Muscle of arm (tissue), 12 donors: Measurements from ENCODE around the gene SRSF9. TPM values are rescaled to one million over a fixed set of nuclear protein-coding genes. Genes with fewer than 3 reads are reported as not detected.
"Not testable (repeated sequence)": the region's sequence is repeated elsewhere in the genome, so short reads cannot be mapped to it uniquely, and the experiment has no call there.

ENCODE experiments used
- DNase-seq: peaks from one replicate; pipeline ENCODE4 v3.0.0-alpha.2; 2013
- polyA plus RNA-seq, 12 donors: library from polyadenylated mRNA; unstranded; fragments of 120-200 nt; gene quantifications; one replicate each; pipeline ENCODE4 v1.2.1, GENCODE V29; 2013; ENCODE audit not compliant: insufficient read length in 12 of 12

The SRSF9 gene
- polyA plus RNA-seq, 12 donors: 72.6 to 467 (median 93.0) TPM

DNA sequence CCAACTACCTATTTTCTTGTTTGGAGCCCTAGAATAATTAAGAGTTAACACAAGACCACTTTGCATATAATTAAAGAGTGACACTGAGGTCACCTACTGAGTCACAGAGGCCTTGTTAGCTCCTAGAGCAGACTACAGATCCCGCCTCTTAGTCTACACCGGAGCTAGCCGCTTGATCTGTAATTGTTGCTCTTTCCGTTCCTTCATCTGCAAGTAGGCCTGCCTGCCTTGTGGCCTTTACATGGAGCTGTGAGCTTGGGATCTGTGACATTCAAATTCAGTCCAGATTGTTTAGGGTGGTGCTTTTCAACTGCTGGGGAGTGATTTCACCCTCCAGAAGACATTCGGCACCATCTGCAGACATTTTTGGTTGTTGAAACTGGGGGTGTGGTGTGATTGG is 20.8 kb upstream of the SRSF9 start:
- no peak for DNase-seq

DNA sequence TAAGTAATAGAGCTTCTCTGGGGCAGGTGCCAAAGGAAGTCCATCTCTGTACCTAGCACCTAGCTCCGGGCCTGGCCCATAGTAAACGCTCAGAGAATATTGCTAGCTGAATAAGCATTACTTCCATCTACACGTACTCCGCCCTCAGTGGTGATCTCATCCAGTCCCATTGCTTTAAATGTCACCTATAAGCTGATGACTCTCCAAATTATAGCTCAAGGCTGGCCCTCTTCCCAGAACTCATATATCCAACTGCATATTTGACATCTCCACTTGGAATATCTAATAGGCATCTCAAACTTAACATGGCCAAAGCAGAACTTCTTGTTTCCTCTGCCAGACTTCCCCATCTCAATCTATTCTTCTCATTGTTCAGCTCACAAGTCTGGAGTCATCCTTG is 19.5 kb upstream of the SRSF9 start:
- no peak for DNase-seq

DNA sequence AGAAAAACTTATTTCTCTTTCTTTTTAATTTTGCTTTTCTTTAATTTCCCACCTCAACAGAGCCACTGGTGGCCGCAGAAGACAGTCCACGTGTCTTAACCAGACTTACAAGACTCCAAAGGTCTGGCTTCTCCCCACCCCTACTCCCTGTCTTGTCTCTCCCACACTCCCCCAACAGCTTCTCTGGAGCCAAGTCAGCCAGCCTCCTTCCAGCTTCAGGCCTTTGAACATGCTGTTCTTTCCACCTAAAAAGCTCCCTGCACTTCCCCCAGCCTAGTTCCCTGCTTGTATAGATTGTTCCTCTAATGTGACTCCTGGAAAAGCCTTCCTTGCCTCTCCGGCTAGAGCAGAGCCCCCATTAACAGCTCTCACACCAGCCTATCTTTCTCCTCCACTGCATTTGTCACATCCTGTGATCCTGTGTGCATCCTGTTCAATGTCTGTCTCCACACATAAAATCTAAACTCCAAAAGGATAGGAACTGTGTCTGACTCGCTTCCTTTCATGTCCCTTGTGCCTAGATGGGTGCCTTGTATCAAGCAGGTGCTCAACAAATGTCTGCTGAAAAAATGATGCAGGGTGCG is 18.6 kb upstream of the SRSF9 start:
- DNase-seq: no peak

DNA sequence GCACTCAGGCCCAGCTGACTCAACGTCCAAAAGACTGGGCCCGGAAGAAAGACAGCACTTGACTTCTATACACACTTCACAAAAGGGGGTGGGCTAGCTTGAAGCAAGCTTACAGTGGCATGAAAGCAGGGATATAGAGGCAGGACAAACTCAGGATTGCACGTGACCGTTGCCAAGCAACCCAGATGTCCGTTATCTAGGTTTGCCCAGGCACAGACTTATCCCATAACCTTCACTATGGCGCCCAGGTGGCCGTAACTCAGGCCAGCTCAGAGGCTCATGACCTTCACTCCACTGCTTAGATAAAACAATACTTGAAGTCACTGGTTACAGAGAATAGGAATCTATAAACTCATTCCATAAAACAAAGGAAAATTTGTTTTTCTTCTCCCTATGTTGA is 18.0 kb upstream of the SRSF9 start:
- DNase-seq: not testable (repeated sequence)

DNA sequence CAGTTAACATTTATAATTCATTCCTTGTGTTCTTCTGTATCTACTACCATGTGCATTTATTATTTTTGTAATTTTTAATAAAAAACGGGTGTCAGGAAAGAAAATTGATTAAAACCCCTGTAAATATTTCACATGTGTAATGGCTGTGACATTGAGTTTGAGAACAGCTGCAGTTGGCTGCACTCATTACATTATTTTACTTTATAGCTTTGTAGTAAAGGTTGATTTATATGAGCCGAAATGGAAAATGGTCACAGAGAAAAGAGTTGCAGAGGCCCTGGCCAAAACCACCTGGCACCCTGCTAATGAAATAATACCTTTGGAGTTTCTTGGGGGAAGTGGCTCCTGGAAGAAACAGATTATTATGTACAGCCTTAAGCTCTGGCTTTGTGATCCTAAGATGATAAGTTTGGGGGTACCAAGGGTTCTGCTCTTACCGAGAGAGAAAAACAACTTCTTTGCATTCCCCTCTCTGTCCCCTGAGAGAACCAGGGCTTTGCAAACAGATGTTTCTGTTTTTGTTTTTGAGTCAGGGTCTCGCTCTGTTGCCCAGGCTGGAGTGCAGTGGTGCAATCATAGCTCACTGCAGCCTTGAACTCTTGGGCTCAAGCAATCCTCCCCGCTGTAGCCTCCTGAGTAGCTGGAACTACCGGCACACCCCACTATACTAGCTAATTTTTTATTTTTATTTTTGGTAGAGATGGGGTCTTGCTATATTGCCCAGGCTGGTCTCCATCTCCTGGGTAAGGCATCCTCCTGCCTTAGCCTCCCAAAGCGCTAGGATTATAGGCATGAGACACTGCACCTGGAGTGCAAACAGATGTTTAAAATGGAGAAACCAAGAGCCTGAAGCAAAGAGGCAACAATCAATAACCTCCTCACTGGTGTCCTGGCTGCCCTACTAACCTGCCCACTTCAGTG is 16.7 kb upstream of the SRSF9 start:
- no peak for DNase-seq

DNA sequence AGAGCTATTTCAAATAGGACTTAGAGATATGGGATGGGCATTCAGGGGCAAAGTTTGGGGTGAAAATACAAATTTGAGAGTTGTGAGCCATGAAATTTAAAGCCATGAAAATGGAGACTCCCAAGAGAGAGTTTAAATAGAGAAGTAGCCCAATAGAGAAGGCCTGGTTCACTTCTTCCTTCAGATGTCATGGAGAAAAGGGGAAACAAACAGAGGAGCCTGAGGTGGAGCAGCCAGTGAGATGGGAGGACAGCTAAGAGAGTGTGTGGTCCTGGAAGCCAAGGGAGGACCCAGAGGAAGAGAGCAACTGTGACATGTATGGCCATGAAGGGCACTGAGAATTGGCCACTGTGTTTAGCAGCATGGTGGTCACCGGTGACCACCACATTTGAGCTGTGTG is 14.1 kb upstream of the SRSF9 start:
- no peak for DNase-seq

DNA sequence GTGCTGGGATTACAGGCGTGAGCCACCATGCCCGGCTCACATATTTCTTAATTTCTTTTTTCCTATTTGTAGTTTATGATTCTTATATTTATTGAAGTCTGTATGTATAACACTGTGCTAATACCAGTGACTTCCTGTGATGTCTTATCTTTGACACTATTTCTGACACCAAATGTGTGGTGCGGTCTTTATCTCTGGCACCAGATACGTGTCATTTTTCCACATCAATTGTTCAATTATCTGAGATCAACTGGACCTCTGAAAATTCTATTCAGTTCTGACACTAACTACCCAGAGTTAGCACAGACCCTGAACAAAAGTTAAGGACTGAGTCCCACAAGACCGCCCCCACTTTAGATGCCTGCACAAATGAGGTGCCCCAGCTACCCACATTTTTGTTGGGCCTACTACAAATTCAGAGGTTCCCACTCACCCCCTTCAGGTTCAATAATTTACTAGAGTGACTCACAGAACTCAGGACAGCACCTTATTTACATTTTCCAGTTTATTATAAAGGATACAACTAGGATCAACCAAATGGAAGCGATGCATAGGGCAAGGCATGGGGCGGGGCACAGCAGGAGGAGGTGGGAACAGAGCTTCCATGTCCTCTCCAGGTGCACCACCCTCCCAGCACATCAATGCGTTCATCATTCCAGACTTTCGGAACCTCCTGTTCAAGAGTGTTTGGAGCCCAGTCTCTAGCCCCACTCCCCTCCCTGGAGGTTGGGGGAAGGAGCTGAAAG is 11.6 kb upstream of the SRSF9 start:
- no peak for DNase-seq

DNA sequence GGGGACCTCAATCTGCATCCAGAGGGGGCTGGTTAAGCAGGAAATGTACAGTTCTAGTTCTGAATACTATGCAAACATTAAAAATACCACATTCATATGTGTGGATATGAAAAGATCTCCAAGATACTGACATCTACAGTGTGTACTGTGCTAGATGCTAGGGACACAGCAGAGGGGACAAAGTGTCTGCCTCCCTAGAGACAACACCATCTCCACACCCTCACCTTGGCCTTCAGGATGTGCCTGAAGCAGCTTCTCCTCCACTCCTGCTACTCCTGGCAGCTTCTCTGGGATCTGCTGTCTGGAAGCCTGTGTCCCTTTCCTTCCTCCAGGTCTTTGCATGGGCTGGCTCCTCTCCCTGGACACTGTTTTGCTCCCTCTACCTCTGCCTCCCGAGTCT is 10.7 kb upstream of the SRSF9 start:
- DNase-seq: no peak

DNA sequence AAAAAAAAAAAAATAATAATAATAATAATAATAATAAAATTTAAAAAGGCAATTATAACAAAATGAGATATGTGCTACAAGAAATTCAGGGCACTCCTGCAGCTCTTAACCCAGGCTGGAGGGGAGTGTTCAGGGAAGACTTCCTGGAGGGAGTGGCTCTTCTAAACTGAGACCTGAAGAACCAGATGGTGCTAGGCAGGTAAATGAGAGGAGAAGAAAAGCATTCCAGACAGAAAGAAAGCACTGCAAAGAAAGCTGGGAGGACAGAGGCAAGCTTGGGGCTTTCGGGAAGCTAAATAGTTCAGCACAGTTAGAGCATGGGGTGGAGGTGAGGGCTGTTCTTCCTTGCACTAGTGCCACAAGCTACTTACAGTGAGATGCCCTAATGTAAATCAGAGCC is 9.9 kb upstream of the SRSF9 start:
- DNase-seq: no peak

DNA sequence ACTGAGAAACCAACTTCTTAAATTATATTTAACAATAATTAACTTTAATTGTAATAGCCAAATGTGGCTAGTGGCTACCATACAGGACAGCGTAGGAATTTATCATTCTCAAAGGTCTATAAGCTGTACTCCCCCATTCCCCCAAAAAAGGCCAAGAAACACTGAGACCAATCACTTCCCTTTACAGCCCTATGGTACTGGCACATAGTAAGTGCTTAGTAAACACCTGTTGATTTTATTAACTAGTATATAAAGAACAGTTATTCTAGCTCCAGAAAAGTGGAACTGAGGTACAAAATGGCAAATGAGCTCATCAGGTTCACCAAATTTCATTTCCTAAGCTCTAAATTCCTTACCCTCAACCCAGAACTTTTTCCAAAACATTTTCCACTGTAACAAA is 6.1 kb upstream of the SRSF9 start:
- DNase-seq: no peak

DNA sequence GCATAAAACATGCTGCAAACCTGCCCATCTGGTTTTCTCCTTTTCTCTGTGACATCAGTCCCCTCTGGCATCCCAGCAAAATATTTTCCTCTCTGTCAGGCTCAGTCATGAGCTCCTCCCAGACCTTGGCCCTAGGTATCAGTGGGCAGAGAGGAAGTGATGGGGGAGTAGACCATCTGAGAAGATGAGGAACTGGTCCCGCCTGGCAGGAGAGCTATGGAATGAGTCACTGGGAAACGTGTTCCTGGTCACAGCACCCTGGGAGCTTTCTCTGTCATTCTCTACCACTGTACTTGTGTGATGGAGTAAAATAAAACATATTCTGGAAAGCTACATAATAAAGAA is 5.0 kb upstream of the SRSF9 start:
- DNase-seq: peak; percentile 25

DNA sequence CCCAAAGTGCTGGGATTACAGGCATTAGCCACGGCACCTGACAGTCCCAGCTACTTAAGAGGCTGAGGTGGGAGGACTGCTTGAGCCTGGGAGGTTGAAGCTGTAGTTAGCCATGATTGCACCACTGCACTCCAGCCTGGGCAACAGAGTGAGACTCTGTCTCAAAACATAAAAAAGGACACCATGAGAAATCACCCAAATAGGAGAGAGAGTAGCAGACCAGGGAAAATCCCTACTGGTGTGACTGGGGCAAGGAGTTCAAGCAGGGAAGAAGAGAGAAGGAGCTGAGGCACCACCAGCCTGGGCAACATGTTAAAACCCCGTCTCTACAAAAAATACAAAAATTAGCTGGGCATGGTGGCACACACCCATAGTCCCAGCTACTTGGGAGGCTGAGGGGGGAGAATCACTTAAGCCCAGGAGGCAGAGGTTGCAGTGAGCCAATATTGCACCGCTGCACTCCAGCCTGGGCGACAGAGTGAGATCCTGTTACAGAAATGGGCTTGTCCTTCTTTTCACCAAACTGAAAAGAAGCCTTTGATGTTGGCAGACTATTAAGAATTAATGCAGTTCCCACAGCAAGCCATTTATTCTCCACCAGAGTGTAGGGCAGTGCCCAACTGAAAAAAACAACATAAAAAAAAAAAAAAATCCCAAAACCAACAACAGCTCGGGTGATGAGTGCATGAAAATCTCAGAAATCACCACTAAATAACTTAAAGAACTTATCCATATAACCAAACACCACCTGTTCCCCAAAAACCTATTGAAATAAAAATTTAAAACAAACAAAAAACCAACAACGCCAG is 4.5 kb upstream of the SRSF9 start:
- DNase-seq: no peak

DNA sequence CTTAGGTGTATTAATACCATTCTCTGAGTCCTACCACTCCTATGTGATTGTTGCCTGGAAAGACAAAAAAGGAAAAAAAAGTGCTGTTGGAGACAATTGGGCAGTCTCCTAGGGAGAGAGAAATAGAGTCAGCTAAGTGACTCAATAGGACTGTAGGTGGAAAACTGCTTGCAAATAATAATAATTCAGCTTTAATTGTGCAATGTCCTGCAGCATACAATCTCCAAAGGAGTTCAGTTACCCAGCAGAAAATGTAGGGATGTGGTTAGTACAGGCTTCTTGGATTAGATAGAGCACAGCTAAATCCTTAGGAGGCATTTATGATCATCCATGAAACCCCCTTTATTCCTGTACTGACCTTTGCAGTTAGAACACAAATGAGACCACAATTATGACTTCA is 3.0 kb upstream of the SRSF9 start:
- no peak for DNase-seq

DNA sequence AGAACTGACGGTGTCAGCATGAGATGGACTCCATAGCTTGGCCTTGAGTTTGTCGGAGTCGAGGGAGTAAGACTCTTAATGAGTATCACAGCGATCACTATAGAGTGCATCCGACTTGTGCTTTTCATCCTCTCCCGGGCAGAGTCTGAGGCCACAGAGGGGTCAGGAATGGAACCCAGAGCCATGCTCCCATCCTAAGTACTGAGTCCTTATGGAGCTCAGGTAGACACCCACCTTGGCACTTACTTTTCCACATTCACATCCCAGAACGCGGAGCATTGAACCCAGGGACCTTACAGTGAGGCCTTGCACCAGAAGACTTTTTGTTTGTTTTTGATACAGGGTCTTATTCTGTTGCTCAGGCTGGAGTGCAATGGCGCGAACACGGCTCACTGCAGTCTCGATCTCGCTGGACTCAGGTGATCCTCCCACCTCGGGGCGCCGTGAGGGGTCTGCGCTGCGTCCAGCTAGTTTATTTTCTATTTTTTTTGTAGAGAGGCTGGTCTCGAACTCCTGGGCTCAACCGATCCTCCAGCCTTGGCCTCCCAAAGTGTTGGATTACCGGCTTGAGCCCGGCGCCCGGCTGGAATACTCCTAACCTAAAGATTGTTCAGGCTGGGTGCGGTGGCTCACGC is 719 bp upstream of the SRSF9 start:
- DNase-seq: no peak

DNA sequence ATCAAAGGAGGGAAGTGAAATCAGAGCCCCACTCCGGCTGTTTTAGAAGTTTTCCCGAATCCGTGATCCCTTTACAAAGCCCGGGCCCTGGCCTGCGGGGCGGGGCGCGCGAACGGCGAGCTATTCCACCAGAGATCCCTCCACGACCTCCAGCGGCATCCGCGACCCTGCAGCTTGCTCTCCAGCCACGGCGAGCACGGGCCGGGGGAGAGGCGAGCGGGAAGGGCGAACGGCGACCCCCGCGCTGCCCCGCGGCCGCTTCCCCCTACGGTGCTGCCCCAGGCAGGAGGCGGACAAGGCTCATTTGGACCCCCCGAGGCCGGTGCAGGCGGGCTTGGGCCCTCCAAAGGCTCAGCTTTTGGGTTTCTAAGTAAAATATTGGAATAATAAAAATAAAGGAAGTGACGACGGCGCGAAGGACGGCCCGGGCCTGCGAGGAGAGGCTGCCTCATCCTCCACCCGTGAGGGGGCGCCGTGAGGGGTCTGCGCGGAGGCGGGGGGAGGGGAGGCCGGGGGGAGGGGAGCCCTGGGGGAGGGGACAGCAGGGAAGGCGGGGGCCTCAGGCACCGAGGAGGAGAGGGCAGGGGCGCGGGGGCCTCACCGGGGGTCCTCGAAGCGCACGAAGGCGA is 613 bp downstream of the SRSF9 start:
- DNase-seq: peak; percentile 54

DNA sequence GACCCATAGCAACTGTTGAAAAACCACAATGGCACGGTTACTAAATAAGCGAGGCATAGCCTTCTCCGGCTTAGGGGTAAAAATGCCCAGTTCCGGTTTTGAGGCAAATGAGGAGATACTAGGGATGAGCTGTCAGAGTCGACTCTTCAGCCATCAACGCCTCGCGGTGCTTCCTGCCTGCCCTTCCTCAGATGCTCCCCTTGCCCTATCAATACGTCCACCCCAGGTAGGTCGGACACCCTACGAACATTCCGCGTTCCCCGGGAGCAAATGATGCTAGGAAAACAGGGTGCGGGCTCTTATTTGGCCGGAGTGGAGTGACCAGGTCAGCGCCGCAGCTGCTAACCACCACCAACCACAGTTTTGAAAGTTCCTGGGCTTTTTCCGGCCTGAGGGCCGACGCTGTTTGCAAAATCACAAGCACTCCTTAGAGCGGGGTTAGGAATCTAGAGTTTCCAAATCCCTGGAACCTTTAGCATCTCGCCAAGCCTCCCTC is 1.2 kb downstream of the SRSF9 start:
- peak; percentile 30 for DNase-seq

DNA sequence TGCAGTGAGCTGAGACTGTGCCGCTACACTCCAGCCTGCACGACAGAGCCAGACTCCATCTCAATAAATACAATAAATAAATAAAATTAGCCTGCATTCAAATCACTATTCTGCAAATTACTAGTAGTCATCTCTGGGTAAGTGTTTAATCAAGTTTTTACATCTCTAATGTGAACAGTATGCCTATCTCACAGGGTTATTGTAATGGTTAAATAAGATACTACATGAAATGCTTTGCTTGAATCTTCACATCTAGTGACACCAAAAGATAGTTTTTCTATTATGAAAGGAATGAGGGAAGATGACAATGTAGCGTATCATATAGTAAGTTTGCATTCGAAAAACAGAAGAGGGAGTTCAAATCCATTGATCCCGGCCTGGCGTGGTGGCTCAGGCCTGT is 2.1 kb downstream of the SRSF9 start:
- no peak for DNase-seq

DNA sequence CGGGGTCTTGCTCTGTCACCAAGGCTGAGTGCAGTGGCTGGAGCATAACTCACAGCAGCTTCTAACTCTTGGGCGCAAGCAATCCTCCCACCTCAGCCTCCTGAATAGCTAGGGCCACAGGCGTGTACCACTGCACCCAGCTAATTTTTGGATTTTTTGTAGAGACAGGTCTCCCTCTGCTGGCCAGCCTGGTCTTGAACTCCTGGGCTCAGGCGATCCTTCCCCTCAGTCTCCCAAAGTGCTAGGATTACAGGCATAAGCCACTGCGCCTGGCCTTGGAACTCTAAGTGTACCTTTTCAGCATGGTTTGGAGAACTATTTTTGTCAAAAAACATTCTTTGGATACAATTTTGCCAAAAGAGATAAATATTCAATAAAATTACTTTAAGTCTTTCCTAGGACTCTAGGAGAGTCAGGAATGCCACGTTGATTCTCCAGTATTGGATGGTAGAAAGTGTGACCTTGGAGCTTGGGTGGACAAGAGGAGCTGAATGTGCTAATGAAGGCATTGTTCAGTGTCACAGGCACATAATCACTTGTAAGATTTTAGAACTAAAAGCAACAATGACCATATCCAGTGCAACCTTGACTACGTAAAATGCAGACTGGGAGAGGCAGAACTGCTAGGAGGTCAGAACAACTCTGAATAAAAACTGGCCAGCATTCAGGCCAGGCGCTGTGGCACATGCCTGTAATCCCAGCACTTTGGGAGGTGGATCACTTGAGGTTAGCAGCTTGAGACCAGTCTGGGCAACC is 2.8 kb downstream of the SRSF9 start:
- peak; percentile 32 for DNase-seq

DNA sequence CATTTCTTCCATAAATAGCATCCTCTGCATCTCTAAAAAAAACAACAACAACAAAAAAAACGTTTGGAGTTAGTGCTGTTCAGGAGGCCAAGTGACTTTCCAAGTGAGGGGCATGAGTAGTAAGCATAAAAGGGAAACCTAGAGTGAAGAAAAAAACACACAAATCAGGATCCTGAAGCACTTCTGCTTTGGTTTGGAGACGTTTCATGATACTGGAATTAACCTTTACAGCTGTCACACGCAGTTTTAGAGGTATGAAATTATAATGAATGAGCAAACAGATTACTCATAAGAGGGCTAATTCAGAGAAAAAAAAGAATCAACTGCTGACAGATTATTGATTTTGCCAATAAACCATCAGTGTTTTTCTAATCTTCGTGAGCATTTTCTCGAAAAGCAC is 3.8 kb downstream of the SRSF9 start:
- no peak for DNase-seq

DNA sequence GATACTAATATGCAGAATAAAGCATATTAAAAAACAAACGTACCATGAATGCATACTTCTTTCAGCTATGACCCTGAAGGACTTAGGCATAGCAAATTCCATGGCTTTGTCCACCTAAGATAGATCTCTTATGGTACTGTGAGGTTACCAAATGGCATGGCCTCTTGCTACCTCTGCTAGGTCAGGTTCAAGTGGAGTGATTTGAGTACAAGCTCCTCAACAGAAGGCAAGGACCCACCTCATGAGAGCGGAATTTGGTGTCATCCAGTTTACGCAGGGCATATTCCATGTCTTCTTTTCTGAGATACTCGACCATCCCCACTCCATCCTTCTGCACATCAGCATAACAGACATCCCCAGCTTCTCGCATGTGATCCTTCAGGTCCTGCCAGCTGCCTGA is 5.8 kb downstream of the SRSF9 start:
- no peak for DNase-seq
